Transverse colon (tissue), 4 donors: ENCODE results near the gene NCKAP5L.

ENCODE experiments used
- CTCF ChIP-seq, 5 experiments: fragments of 200-600 bp in 3 of 5; fragments of 450-650 bp in 2 of 5; sonication (generic) in 3 of 5; IDR thresholded peaks; 1 replicate in 2 of 5; 2 replicates in 3 of 5; pipeline ENCODE4 v1.5.1; 2016 to 2017; ENCODE audit warnings: antibody characterized with exemption in 5 of 5, inconsistent platforms in 3 of 5, mild to moderate bottlenecking in 2 of 5, moderate library complexity in 1 of 5
- POLR2A ChIP-seq: fragments of 450-650 bp; IDR thresholded peaks from one replicate; pipeline ENCODE4 v1.6.1; 2016; ENCODE audit warnings: antibody characterized with exemption, mild to moderate bottlenecking, moderate library complexity
- POLR2AphosphoS5 ChIP-seq, 3 donors: sonication (generic); formaldehyde crosslinking; IDR thresholded peaks; one replicate each; pipeline ENCODE4 v1.6.1; 2016; ENCODE audit warnings: antibody characterized with exemption in 3 of 3

GRCh38 chr12:49825971-49826421 lies 2.2 kb downstream of the NCKAP5L start:
- TF ChIP-seq POLR2A (no peak), CTCF (IDR thresholded peaks at IDR 0.05) (no peak), POLR2AphosphoS5 (IDR thresholded peaks at IDR 0.05) (no peak)
